ENCODE data around the gene C1orf159.
A peak's percentile ranks its signal among the peaks of the same experiment; 100 is the strongest.

C1orf159 gene

GRCh38 chr1:1088801-1089680 lies 26.8 kb downstream of the C1orf159 start:
- CTCF ChIA-PET = no interaction called here

GRCh38 chr1:1088029-1088800 lies 27.7 kb downstream of the C1orf159 start:
- ChIA-PET CTCF (no interaction called here), POLR2A (interaction anchor here (0.8 kb wide), 1 partner anchor 144 kb away, joined by 4 read pairs; no protein-coding TSS in a partner anchor)
- no peaks in the 10 kb centered on the region for H3K9me3 ChIP-seq (ENCODE audit: control insufficient read depth, insufficient read depth, low read depth, low read length)
- no peak for TF ChIP-seq ZNF311 (tag by site-specific recombination; IDR thresholded peaks at IDR 0.05; ENCODE audit: borderline replicate concordance)
- no peak for TF ChIP-seq ZBTB49 (tag by site-specific recombination; IDR thresholded peaks at IDR 0.05; ENCODE audit: low read depth)
- TF ChIP-seq ZNF426 (tag by site-specific recombination; IDR thresholded peaks at IDR 0.05) = no peak
- no peak for TF ChIP-seq ZNF37A (tag by site-specific recombination; IDR thresholded peaks at IDR 0.05)
- TF ChIP-seq ZNF660 (tag by site-specific recombination; IDR thresholded peaks at IDR 0.05) = no peak
- no peak for TF ChIP-seq ZNF837 (tag by site-specific recombination; IDR thresholded peaks at IDR 0.05)
- TF ChIP-seq ZNF658 (tag by site-specific recombination; IDR thresholded peaks at IDR 0.05) = no peak
- H3K36me3 ChIP-seq (ENCODE audit: control insufficient read depth in 2 of 2, insufficient read depth in 1 of 2, low read length in 2 of 2) = peaks cover 0 to 5% of the 10 kb centered on the region in 2 experiments; a peak in 1 of 3 replicates
- no peaks in the 10 kb centered on the region for H3K4me1 ChIP-seq (ENCODE audit: control insufficient read depth, insufficient read depth, low read length)
- H3K4me3 ChIP-seq (ENCODE audit: low read depth, low read length) = no peak overlapping the region
- H3K27ac ChIP-seq (ENCODE audit: extremely low read depth, low read depth, low read length) = no peak overlapping the region

More at GRCh38 chr1:1088801-1089680, 26.8 kb downstream of the C1orf159 start:
- no peak overlapping the region for H3K4me3 ChIP-seq (ENCODE audit: low read depth, low read length)
- POLR2A ChIA-PET = interaction anchor here (0.8 kb wide), 1 partner anchor 145 kb away, joined by 4 read pairs; no protein-coding TSS in a partner anchor
- no peaks in the 10 kb centered on the region for H3K9me3 ChIP-seq (ENCODE audit: control insufficient read depth, insufficient read depth, low read depth, low read length)
- H3K27ac ChIP-seq (ENCODE audit: extremely low read depth, low read depth, low read length) = no peak overlapping the region
- peaks cover 0 to 5% of the 10 kb centered on the region in 2 experiments; a peak in 1 of 3 replicates for H3K36me3 ChIP-seq (ENCODE audit: control insufficient read depth in 2 of 2, insufficient read depth in 1 of 2, low read length in 2 of 2)
- H3K4me1 ChIP-seq (ENCODE audit: control insufficient read depth, insufficient read depth, low read length) = no peaks in the 10 kb centered on the region
- no peak for TF ChIP-seq ZNF639 (tag by site-specific recombination; IDR thresholded peaks at IDR 0.05)
- peak; percentile 14; the same call in 1 of the 2 replicates for TF ChIP-seq GLIS2 (tag by site-specific recombination; IDR thresholded peaks at IDR 0.05)
- no peak for TF ChIP-seq CTCF (tag by site-specific recombination; IDR thresholded peaks at IDR 0.05)
- TF ChIP-seq KLF9 (tag by site-specific recombination; IDR thresholded peaks at IDR 0.05; ENCODE audit: low read depth) = 0 out of 2 replicates have a peak, but pooled peaks have one; percentile 15
- TF ChIP-seq ZNF214 (tag by site-specific recombination; IDR thresholded peaks at IDR 0.05; ENCODE audit: borderline replicate concordance) = no peak
- no peak for TF ChIP-seq ZNF548 (tag by site-specific recombination; IDR thresholded peaks at IDR 0.05)
- TF ChIP-seq ZNF37A (tag by site-specific recombination; IDR thresholded peaks at IDR 0.05) = no peak
